ENCODE results near the gene RNF2.

- TF ChIP-seq TAF1 (IDR thresholded peaks at IDR 0.05; ENCODE audit: low read depth, low read length) (no peak), PAX5 (IDR thresholded peaks at IDR 0.05; ENCODE audit: insufficient read depth, low read length, severe bottlenecking) (no peak), POU2F2 (IDR thresholded peaks at IDR 0.05; ENCODE audit: low read depth, low read length) (no peak), POLR2A (IDR thresholded peaks at IDR 0.05; ENCODE audit: low read depth, low read length) (no peak)
These were observed 36.5 kb upstream of the RNF2 start for GRCh38 chr1:185008838-185009237.
